ENCODE data around the gene TREML2.

GRCh38 chr6:41222045-41222444 lies 21.1 kb upstream of the TREML2 start:
- TF ChIP-seq, protein P1, sequence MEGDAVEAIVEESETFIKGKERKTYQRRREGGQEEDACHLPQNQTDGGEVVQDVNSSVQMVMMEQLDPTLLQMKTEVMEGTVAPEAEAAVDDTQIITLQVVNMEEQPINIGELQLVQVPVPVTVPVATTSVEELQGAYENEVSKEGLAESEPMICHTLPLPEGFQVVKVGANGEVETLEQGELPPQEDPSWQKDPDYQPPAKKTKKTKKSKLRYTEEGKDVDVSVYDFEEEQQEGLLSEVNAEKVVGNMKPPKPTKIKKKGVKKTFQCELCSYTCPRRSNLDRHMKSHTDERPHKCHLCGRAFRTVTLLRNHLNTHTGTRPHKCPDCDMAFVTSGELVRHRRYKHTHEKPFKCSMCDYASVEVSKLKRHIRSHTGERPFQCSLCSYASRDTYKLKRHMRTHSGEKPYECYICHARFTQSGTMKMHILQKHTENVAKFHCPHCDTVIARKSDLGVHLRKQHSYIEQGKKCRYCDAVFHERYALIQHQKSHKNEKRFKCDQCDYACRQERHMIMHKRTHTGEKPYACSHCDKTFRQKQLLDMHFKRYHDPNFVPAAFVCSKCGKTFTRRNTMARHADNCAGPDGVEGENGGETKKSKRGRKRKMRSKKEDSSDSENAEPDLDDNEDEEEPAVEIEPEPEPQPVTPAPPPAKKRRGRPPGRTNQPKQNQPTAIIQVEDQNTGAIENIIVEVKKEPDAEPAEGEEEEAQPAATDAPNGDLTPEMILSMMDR (conservative IDR thresholded peaks at IDR 0.05), result no peak
- TF ChIP-seq EZH2 (IDR thresholded peaks at IDR 0.05; ENCODE audit: low read depth), result no peak
